Smooth muscle cell (in vitro differentiated cells): ENCODE results near the gene ABCA7. TPM values are rescaled to one million over a fixed set of nuclear protein-coding genes. Genes with fewer than 3 reads are reported as not detected.

Experiments
- DNase-seq: peaks from one replicate; lab custom pipeline; 2025; ENCODE audit not compliant: unreplicated experiment; lab: John Stamatoyannopoulos, UW
- H2AFZ ChIP-seq: fragments of 200-600 bp; sonication (generic); 2 replicates; pipeline ENCODE4 v1.6.0; 2016; ENCODE audit warnings: antibody characterized with exemption, low read depth, mild to moderate bottlenecking
- H3F3A ChIP-seq: fragments of 200-600 bp; sonication (generic); 2 replicates; pipeline ENCODE4 v1.6.0; 2017; ENCODE audit warnings: antibody characterized with exemption, low read depth
- H3K27ac ChIP-seq: fragments of 200-600 bp; sonication (generic); 2 replicates; pipeline ENCODE4 v1.5.1; 2016; ENCODE audit warnings: low read depth, mild to moderate bottlenecking
- H3K27me3 ChIP-seq: fragments of 200-600 bp; sonication (generic); 2 replicates; pipeline ENCODE4 v1.6.1; 2016; ENCODE audit warnings: low read depth, mild to moderate bottlenecking
- H3K36me3 ChIP-seq: fragments of 200-600 bp; sonication (generic); 2 replicates; pipeline ENCODE4 v1.5.1; 2016; ENCODE audit warnings: low read depth
- H3K4me1 ChIP-seq: fragments of 200-600 bp; sonication (generic); 2 replicates; pipeline ENCODE4 v1.5.1; 2016; ENCODE audit warnings: low read depth
- H3K4me2 ChIP-seq: fragments of 200-600 bp; sonication (generic); 2 replicates; pipeline ENCODE4 v1.6.0; 2016; ENCODE audit warnings: mild to moderate bottlenecking
- H3K4me3 ChIP-seq: fragments of 200-600 bp; sonication (generic); 2 replicates; pipeline ENCODE4 v1.5.1; 2016; ENCODE audit warnings: mild to moderate bottlenecking
- H3K79me2 ChIP-seq: fragments of 200-600 bp; sonication (generic); 2 replicates; pipeline ENCODE4 v1.6.0; 2016; ENCODE audit warnings: low read depth, mild to moderate bottlenecking
- H3K9ac ChIP-seq: fragments of 200-600 bp; sonication (generic); 2 replicates; pipeline ENCODE4 v1.6.0; 2016; ENCODE audit warnings: low read depth
- H3K9me3 ChIP-seq: fragments of 200-600 bp; sonication (generic); replicated peaks from 2 replicates; pipeline ENCODE4 v1.5.1; 2016; ENCODE audit warnings: low read depth
- H4K20me1 ChIP-seq: fragments of 200-600 bp; sonication (generic); 2 replicates; pipeline ENCODE4 v1.6.0; 2016; ENCODE audit warnings: low read depth
- WGBS: methylation state at CpG from one replicate; pipeline ENCODE4 v1.1.7; 2016; ENCODE audit warnings: low lambda C conversion rate; 5-methylcytosine and 5-hydroxymethylcytosine counted together
- polyA plus RNA-seq: library from polyadenylated mRNA; unstranded; fragments of >200 nt; fragmentation: Nextera tagmentation; extraction: Ambion mirVana; gene quantifications from 2 replicates; pipeline ENCODE4 v1.2.1, GENCODE V29; 2016
- total RNA-seq: library from RNA; depleted of rRNA; stranded (reverse); fragments of >200 nt; gene quantifications from 2 replicates; pipeline ENCODE4 v1.2.3, GENCODE V29; 2014
- TF ChIP-seq, protein P1 (sequence below): fragments of 200-600 bp; sonication (generic); IDR thresholded peaks from 2 replicates; pipeline ENCODE4 v1.5.1; 2017; ENCODE audit warnings: borderline replicate concordance, mild to moderate bottlenecking, antibody characterized with exemption; ENCODE audit not compliant: insufficient read depth, poor library complexity, severe bottlenecking

ABCA7 gene
- total and polyA plus RNA-seq, 2 experiments from 2014 or later, result 4.1 to 11.8 TPM

DNA sequence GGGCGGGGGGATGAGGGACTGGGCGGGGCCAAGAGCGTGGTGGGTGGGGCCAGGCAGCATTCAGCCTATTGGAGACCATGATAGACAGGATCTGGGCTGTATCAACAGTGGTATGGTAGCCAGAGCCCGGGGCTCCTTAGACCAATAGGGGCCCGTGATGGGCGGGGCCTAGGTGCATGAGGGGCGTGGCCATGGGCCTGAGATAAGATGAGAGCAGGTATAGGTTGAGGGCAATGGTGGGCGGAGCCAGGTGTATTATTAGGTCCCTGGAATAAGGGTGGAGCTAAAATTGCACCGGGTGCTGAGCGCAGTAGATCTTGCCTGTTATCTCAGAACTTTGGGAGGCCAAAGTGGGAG lies 5.3 kb downstream of the ABCA7 start:
- H3K4me1 ChIP-seq, result peaks cover 5% of the 10 kb centered on the region
- H3K79me2 ChIP-seq, result no peaks in the 10 kb centered on the region
- no peak for DNase-seq
- no peak overlapping the region for H3K4me3 ChIP-seq
- H3F3A ChIP-seq, result no peaks in the 10 kb centered on the region
- TF ChIP-seq, protein P1, sequence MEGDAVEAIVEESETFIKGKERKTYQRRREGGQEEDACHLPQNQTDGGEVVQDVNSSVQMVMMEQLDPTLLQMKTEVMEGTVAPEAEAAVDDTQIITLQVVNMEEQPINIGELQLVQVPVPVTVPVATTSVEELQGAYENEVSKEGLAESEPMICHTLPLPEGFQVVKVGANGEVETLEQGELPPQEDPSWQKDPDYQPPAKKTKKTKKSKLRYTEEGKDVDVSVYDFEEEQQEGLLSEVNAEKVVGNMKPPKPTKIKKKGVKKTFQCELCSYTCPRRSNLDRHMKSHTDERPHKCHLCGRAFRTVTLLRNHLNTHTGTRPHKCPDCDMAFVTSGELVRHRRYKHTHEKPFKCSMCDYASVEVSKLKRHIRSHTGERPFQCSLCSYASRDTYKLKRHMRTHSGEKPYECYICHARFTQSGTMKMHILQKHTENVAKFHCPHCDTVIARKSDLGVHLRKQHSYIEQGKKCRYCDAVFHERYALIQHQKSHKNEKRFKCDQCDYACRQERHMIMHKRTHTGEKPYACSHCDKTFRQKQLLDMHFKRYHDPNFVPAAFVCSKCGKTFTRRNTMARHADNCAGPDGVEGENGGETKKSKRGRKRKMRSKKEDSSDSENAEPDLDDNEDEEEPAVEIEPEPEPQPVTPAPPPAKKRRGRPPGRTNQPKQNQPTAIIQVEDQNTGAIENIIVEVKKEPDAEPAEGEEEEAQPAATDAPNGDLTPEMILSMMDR, result no peak
- no peak overlapping the region for H3K4me2 ChIP-seq
- no peak overlapping the region for H3K9ac ChIP-seq
- no peaks in the 10 kb centered on the region for H3K9me3 ChIP-seq
- WGBS, result 88% methylated on average over 7 of the region's 10 CpGs
- H3K27ac ChIP-seq, result no peak overlapping the region
- H2AFZ ChIP-seq, result no peak overlapping the region
- H3K27me3 ChIP-seq, result no peaks in the 10 kb centered on the region
- H3K36me3 ChIP-seq, result no peaks in the 10 kb centered on the region
- H4K20me1 ChIP-seq, result no peaks in the 10 kb centered on the region

DNA sequence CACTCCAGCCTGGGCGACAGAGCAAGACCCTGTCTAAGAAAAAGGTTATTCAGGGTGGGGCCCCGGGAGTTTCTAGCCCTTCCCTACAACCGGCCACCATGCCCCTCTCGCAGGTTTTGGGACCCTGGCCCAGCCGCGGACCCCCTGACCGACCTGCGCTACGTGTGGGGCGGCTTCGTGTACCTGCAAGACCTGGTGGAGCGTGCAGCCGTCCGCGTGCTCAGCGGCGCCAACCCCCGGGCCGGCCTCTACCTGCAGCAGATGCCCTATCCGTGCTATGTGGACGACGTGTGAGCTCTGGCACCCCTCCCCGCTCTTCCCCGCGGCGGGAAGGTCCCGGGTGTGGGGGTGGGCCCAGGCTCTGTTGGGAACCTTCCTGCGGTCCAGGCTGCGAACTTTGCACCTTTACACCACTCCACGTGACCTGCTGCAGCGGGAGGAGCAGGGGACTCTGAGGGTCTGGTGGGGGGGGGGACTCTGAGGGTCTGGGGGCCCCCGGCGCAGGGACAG lies 6.3 kb downstream of the ABCA7 start:
- Histone ChIP-seq H3K4me1 (no peaks in the 10 kb centered on the region), H3F3A (no peaks in the 10 kb centered on the region), H3K9ac (no peak overlapping the region), H2AFZ (no peak overlapping the region), H3K36me3 (no peaks in the 10 kb centered on the region), H3K4me2 (no peak overlapping the region), H3K9me3 (no peaks in the 10 kb centered on the region), H4K20me1 (no peaks in the 10 kb centered on the region), H3K4me3 (no peak overlapping the region), H3K27ac (no peak overlapping the region), H3K79me2 (no peaks in the 10 kb centered on the region), H3K27me3 (no peaks in the 10 kb centered on the region)
- TF ChIP-seq, protein P1, result no peak
- no peak for DNase-seq
- 97% methylated on average over 33 of the region's 33 CpGs for WGBS

DNA sequence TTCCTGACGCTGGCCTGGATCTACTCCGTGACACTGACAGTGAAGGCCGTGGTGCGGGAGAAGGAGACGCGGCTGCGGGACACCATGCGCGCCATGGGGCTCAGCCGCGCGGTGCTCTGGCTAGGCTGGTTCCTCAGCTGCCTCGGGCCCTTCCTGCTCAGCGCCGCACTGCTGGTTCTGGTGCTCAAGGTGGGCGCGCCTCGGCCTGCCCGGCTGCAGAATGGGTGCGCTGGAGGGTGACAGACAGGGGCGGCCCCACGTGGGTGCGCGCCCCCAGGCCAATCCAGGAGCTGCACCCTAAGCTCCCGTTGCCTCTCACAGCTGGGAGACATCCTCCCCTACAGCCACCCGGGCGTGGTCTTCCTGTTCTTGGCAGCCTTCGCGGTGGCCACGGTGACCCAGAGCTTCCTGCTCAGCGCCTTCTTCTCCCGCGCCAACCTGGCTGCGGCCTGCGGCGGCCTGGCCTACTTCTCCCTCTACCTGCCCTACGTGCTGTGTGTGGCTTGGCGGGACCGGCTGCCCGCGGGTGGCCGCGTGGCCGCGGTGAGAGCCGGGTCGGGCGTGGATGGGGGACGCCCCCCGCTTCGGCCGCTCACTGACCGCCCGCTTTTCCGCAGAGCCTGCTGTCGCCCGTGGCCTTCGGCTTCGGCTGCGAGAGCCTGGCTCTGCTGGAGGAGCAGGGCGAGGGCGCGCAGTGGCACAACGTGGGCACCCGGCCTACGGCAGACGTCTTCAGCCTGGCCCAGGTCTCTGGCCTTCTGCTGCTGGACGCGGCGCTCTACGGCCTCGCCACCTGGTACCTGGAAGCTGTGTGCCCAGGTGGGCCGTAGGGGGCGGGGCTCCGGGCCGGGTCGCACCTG lies 7.2 kb downstream of the ABCA7 start:
- TF ChIP-seq, protein P1, result no peak
- no peaks in the 10 kb centered on the region for H3K27me3 ChIP-seq
- 96% methylated on average over 75 of the region's 77 CpGs for WGBS

More for the DNA sequence above, 7.2 kb downstream of the ABCA7 start:
- Histone ChIP-seq H3F3A (no peaks in the 10 kb centered on the region), H3K9me3 (no peaks in the 10 kb centered on the region), H3K27ac (no peak overlapping the region), H3K4me2 (no peak overlapping the region), H3K4me3 (no peak overlapping the region), H3K79me2 (no peaks in the 10 kb centered on the region), H2AFZ (no peak overlapping the region), H4K20me1 (no peaks in the 10 kb centered on the region), H3K9ac (no peak overlapping the region), H3K4me1 (no peaks in the 10 kb centered on the region), H3K36me3 (no peaks in the 10 kb centered on the region)
- DNase-seq, result no peak
